ENCODE results near the gene SLC6A1. TPM values are rescaled to one million over a fixed set of nuclear protein-coding genes. Genes with fewer than 3 reads are reported as not detected.

Gene SLC6A1
- total RNA-seq, 4 donors from 2014 or later, result 0.34 to 0.78 (median 0.46) TPM

GRCh38 chr3:10957976-10958749 is 34.4 kb upstream of the SLC6A1 start:
- peaks cover 5 to 18% (median 15%) of the 10 kb centered on the region in 4 donors for H3K4me1 ChIP-seq
- intact Hi-C loops (cut with DNase I), result no loop called here
- TF ChIP-seq POLR2AphosphoS5 (IDR thresholded peaks at IDR 0.05) (no peak), EP300 (IDR thresholded peaks at IDR 0.05) (no peak)
- no peak for DNase-seq (ENCODE audit: extremely low spot score)
- 86% methylated on average over 10 of the region's 17 CpGs for WGBS
- no peaks in the 10 kb centered on the region for H3K36me3 ChIP-seq
- no peaks in the 10 kb centered on the region for H3K9me3 ChIP-seq
- peaks cover 0 to 28% (median 0%) of the 10 kb centered on the region in 4 donors for H3K27me3 ChIP-seq
- no peak overlapping the region for H3K4me3 ChIP-seq
- H3K27ac ChIP-seq (replicated peaks in 1 of 4), result no peak overlapping the region

- no peak overlapping the region for H3K27ac ChIP-seq (replicated peaks in 1 of 4)
- H3K4me3 ChIP-seq, result no peak overlapping the region
- peaks cover 0 to 36% (median 0%) of the 10 kb centered on the region in 4 donors for H3K27me3 ChIP-seq
- no peak for TF ChIP-seq EP300 (IDR thresholded peaks at IDR 0.05)
- TF ChIP-seq, protein P1, sequence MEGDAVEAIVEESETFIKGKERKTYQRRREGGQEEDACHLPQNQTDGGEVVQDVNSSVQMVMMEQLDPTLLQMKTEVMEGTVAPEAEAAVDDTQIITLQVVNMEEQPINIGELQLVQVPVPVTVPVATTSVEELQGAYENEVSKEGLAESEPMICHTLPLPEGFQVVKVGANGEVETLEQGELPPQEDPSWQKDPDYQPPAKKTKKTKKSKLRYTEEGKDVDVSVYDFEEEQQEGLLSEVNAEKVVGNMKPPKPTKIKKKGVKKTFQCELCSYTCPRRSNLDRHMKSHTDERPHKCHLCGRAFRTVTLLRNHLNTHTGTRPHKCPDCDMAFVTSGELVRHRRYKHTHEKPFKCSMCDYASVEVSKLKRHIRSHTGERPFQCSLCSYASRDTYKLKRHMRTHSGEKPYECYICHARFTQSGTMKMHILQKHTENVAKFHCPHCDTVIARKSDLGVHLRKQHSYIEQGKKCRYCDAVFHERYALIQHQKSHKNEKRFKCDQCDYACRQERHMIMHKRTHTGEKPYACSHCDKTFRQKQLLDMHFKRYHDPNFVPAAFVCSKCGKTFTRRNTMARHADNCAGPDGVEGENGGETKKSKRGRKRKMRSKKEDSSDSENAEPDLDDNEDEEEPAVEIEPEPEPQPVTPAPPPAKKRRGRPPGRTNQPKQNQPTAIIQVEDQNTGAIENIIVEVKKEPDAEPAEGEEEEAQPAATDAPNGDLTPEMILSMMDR (IDR thresholded peaks at IDR 0.05), result no peak
- no peak for TF ChIP-seq POLR2AphosphoS5 (IDR thresholded peaks at IDR 0.05)
- TF ChIP-seq POLR2A (IDR thresholded peaks at IDR 0.05; ENCODE audit: low read depth), result no peak
- WGBS, result 82% methylated on average over 6 of the region's 6 CpGs
- intact Hi-C loops (cut with DNase I), result no loop called here
- no peak for DNase-seq (ENCODE audit: extremely low spot score)
- no peaks in the 10 kb centered on the region for H3K36me3 ChIP-seq
- H3K4me1 ChIP-seq, result peaks cover 5 to 18% (median 15%) of the 10 kb centered on the region in 4 donors
- no peaks in the 10 kb centered on the region for H3K9me3 ChIP-seq
These were observed 32.3 kb upstream of the SLC6A1 start for GRCh38 chr3:10960255-10960654.

DNA sequence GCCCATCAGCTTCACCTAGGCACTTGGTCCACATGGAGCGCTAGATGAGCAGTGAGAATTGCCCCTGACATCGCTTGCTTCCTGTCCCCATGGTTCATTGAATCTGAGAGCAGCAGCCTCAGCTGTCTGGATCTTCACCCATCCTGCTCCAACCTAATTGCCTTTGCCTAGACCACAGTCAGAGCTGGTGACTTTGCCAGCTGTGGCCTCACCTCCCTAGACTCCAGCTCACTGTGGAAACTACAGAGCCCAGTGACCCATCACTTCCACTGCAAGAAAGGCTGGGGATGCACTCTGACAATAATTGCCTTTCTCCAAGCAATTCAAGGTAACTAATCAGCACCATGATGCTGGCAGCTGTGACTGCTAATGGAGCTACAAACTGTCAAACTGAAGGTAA is 30.6 kb upstream of the SLC6A1 start:
- Histone ChIP-seq H3K27me3 (peaks cover 0 to 52% (median 0%) of the 10 kb centered on the region in 4 donors), H3K36me3 (no peaks in the 10 kb centered on the region), H3K4me3 (no peak overlapping the region), H3K27ac (replicated peaks in 1 of 4) (no peak overlapping the region), H3K9me3 (no peaks in the 10 kb centered on the region), H3K4me1 (peaks cover 0 to 15% (median 5%) of the 10 kb centered on the region in 4 donors)
- TF ChIP-seq, protein P1 (IDR thresholded peaks at IDR 0.05), result no peak
- TF ChIP-seq EP300 (IDR thresholded peaks at IDR 0.05) (no peak), POLR2AphosphoS5 (IDR thresholded peaks at IDR 0.05) (no peak), POLR2A (IDR thresholded peaks at IDR 0.05; ENCODE audit: low read depth) (no peak)
- intact Hi-C loops (cut with DNase I), result no loop called here
- WGBS, result 87% methylated on average over 2 of the region's 2 CpGs
- DNase-seq (ENCODE audit: extremely low spot score), result no peak

DNA sequence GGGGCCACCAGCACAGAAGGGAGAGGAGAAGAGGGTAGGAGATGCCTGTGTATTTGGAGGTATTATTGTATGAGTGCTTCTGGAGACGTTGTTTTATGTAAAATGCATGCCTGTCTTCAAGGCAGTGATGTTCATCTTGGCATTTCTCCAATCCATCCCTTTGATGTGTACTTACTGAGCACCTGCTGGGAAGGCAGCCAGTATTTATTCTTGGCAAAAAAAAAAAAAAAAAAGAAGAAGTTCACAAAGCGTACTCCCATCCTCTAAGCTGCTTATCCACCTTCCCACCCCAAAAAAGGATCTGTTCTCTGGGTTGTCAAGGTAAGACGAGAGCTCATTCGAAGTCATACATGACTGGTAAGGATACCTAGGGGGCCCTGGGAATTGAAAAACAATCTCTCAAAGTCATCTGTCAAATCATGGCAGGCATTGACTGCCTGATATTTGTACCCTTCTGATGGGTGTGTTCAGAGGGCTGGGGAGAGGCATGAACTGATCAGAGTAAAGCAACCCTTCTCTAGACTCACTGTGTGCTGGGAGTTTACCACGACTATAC is 30.0 kb upstream of the SLC6A1 start:
- TF ChIP-seq EP300 (IDR thresholded peaks at IDR 0.05) (no peak), POLR2AphosphoS5 (IDR thresholded peaks at IDR 0.05) (no peak), POLR2A (IDR thresholded peaks at IDR 0.05; ENCODE audit: low read depth) (no peak)
- TF ChIP-seq, protein P1 (IDR thresholded peaks at IDR 0.05), result no peak
- Histone ChIP-seq H3K4me3 (no peak overlapping the region), H3K36me3 (no peaks in the 10 kb centered on the region), H3K9me3 (no peaks in the 10 kb centered on the region), H3K27me3 (peaks cover 0 to 58% (median 0%) of the 10 kb centered on the region in 4 donors), H3K27ac (replicated peaks in 1 of 4) (no peak overlapping the region), H3K4me1 (peaks cover 0 to 8% (median 0%) of the 10 kb centered on the region in 4 donors)
- 60% methylated on average over 5 of the region's 5 CpGs for WGBS
- DNase-seq (ENCODE audit: extremely low spot score), result no peak
- intact Hi-C loops (cut with DNase I), result no loop called here

- TF ChIP-seq POLR2AphosphoS5 (IDR thresholded peaks at IDR 0.05), result no peak
- TF ChIP-seq POLR2A (IDR thresholded peaks at IDR 0.05; ENCODE audit: low read depth), result no peak
- TF ChIP-seq, protein P1 (IDR thresholded peaks at IDR 0.05), result no peak
- no peak for TF ChIP-seq EP300 (IDR thresholded peaks at IDR 0.05)
- DNase-seq (ENCODE audit: extremely low spot score), result no peak
- intact Hi-C loops (cut with DNase I), result no loop called here
- Histone ChIP-seq H3K27me3 (peaks cover 0 to 55% (median 0%) of the 10 kb centered on the region in 4 donors), H3K27ac (replicated peaks in 1 of 4) (no peak overlapping the region), H3K36me3 (no peaks in the 10 kb centered on the region), H3K4me1 (no peaks in the 10 kb centered on the region), H3K9me3 (no peaks in the 10 kb centered on the region), H3K4me3 (no peak overlapping the region)
- 54% methylated on average over 4 of the region's 6 CpGs for WGBS
These were observed 27.9 kb upstream of the SLC6A1 start for GRCh38 chr3:10964537-10965167.
